ENCODE measurements around the gene ANKEF1.

ANKEF1 gene

DNA sequence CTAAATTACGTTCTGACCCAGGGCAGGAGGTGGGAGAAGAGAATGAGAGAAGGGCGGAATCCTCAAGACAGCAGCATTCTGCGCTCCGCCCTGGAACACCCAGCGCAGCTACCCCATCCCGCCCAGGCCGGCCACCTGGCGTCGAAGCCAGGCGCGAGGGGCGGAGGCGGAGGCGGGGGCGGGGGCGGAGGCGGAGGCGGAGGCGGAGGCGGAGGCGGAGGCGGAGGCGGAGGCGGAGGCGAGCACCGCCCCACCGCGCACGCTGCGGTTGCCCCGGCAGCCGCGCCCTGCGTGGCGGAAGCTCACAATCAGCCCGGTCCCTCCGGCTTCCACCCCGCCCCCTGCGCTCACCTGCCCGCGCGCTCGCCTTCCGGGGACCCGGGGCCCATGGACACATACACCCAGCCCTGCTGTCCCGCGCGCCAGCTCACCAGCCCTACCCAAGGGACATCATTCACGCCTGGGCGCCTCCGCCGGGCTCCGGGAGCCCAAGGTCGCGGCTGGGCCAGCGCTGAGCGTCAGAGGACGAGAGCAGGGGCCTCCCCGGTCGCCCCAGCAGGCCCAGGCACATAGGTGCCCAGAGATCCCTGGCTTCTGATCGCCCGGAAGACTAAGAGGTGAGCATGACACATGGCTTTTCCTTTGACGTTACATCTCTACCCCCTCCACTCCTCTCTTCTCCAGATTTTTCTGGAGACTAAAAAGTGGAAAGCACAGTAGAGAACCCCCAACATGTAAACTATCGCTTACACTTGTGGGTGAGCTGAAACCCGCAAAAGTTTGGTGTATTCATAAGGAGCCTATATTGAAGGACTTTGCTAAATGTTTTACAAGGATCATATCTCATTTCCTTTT, at the start of gene ANKEF1:
ANKEF1 (plus strand) TSS at position 271 of the 855 bp plus-strand sequence. CDS start 3,315 bp downstream, outside the sequence.
- peak; percentile 90 for TF ChIP-seq EGR1 (IDR thresholded peaks at IDR 0.05)
- TF ChIP-seq CEBPB (IDR thresholded peaks at IDR 0.05) = no peak
- TF ChIP-seq CREB1 (IDR thresholded peaks at IDR 0.05; ENCODE audit: low read depth) = no peak
- TF ChIP-seq EP300 (IDR thresholded peaks at IDR 0.05; ENCODE audit: borderline replicate concordance) = no peak
- 0 out of 2 replicates have a peak, but pooled peaks have one; percentile 24 for TF ChIP-seq YY1 (IDR thresholded peaks at IDR 0.05; ENCODE audit: low read depth)
- TF ChIP-seq, protein P1, sequence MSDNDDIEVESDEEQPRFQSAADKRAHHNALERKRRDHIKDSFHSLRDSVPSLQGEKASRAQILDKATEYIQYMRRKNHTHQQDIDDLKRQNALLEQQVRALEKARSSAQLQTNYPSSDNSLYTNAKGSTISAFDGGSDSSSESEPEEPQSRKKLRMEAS (IDR thresholded peaks at IDR 0.05) = peak; percentile 92
- TF ChIP-seq ZBTB7A (IDR thresholded peaks at IDR 0.05; ENCODE audit: low read depth) = no peak
- TF ChIP-seq, protein P2, sequence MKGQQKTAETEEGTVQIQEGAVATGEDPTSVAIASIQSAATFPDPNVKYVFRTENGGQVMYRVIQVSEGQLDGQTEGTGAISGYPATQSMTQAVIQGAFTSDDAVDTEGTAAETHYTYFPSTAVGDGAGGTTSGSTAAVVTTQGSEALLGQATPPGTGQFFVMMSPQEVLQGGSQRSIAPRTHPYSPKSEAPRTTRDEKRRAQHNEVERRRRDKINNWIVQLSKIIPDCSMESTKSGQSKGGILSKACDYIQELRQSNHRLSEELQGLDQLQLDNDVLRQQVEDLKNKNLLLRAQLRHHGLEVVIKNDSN (IDR thresholded peaks at IDR 0.05) = no peak
- peak; percentile 51 for TF ChIP-seq TAF1 (IDR thresholded peaks at IDR 0.05; ENCODE audit: low read depth)
- TF ChIP-seq NFIC (IDR thresholded peaks at IDR 0.05) = no peak
- TF ChIP-seq, protein P3, sequence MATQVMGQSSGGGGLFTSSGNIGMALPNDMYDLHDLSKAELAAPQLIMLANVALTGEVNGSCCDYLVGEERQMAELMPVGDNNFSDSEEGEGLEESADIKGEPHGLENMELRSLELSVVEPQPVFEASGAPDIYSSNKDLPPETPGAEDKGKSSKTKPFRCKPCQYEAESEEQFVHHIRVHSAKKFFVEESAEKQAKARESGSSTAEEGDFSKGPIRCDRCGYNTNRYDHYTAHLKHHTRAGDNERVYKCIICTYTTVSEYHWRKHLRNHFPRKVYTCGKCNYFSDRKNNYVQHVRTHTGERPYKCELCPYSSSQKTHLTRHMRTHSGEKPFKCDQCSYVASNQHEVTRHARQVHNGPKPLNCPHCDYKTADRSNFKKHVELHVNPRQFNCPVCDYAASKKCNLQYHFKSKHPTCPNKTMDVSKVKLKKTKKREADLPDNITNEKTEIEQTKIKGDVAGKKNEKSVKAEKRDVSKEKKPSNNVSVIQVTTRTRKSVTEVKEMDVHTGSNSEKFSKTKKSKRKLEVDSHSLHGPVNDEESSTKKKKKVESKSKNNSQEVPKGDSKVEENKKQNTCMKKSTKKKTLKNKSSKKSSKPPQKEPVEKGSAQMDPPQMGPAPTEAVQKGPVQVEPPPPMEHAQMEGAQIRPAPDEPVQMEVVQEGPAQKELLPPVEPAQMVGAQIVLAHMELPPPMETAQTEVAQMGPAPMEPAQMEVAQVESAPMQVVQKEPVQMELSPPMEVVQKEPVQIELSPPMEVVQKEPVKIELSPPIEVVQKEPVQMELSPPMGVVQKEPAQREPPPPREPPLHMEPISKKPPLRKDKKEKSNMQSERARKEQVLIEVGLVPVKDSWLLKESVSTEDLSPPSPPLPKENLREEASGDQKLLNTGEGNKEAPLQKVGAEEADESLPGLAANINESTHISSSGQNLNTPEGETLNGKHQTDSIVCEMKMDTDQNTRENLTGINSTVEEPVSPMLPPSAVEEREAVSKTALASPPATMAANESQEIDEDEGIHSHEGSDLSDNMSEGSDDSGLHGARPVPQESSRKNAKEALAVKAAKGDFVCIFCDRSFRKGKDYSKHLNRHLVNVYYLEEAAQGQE (IDR thresholded peaks at IDR 0.05; ENCODE audit: low read depth) = no peak
- no peak for TF ChIP-seq RAD21 (IDR thresholded peaks at IDR 0.05; ENCODE audit: low read depth)
- no peak for TF ChIP-seq FOXM1 (IDR thresholded peaks at IDR 0.05; ENCODE audit: borderline replicate concordance, low read depth)
- no peak for TF ChIP-seq TCF12 (IDR thresholded peaks at IDR 0.05; ENCODE audit: low read depth)
- peak; percentile 12; the same call in 1 of the 2 replicates for TF ChIP-seq TEAD4 (IDR thresholded peaks at IDR 0.05)

DNA sequence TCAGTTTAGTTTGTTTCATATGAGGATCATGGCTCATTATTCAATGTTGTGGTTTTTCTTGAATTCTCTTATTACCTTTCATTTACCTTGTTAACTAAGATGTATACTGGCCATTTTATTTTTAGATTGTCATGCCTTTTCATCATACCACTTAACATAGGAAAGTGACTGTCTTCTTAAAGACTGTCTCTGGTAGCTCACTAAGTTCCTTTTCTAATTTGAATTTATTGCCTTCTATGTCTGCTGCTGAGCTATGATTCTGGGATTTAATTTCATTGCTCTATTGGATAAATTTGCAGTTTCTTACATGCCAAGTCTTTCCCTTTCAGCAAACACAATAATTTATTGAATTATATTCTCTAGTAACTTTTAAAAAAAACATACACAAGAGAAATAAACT, 49.5 kb upstream of the ANKEF1 start:
- TF ChIP-seq CEBPB (IDR thresholded peaks at IDR 0.05) = no peak
- no peak for TF ChIP-seq CREB1 (IDR thresholded peaks at IDR 0.05; ENCODE audit: low read depth)
- TF ChIP-seq TCF12 (IDR thresholded peaks at IDR 0.05; ENCODE audit: low read depth) = no peak
- TF ChIP-seq, protein P3 (IDR thresholded peaks at IDR 0.05; ENCODE audit: low read depth) = no peak
- TF ChIP-seq TEAD4 (IDR thresholded peaks at IDR 0.05) = no peak
- TF ChIP-seq EP300 (IDR thresholded peaks at IDR 0.05; ENCODE audit: borderline replicate concordance) = no peak

DNA sequence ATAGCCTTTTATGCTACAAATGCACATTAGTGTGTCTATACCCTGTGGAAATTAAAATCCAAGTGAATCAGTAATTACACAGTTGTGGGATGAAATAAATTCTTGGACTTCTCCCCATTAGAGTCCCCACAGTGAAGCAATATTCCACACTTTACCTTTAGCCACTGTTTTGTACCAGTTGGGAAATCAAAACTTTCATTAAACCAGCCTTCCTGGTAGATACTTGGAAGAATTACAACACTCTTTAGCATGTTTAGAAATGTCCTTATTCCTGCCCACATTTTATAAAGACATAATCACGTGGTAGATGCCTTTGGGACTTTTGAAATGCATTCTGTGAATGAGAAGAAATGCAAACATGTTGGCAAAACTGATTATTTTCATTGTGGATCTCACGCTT, 49.0 kb upstream of the ANKEF1 start:
- TF ChIP-seq TCF12 (IDR thresholded peaks at IDR 0.05; ENCODE audit: low read depth) = no peak
- TF ChIP-seq, protein P2 (IDR thresholded peaks at IDR 0.05) = no peak

DNA sequence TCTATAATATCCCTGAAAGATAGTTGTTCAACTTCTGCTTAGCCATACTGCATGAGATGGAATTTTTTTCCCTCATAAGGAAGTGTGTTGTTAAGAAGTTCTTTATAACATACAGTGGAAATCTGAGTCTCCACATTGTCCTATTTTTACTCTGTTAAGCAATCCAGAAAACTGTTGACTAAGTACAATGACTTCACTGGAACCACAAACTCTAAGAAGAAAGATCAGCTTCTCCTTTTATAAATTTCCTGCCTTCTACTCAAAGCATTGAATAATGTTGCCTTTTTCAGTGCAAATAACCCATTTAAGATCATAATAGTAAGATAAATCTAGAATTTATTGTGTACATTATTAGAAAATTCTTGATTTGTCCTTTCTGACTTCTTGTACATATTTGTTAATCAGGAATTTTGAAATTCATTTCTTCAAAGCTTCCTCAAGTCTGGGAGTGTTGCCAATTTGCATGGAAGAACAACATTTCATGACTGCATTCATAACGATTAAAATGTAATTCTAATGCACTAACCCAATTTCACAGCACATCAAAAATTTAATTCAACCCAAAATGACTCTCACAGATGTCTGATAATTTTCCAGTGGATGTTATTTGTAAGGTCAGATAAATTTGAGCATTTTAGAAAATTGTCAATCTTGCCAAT, 45.6 kb upstream of the ANKEF1 start:
- TF ChIP-seq, protein P3 (IDR thresholded peaks at IDR 0.05; ENCODE audit: low read depth) = no peak
- TF ChIP-seq, protein P1 (IDR thresholded peaks at IDR 0.05) = no peak
- TF ChIP-seq YY1 (IDR thresholded peaks at IDR 0.05; ENCODE audit: low read depth) (no peak), TCF12 (IDR thresholded peaks at IDR 0.05; ENCODE audit: low read depth) (no peak), EP300 (IDR thresholded peaks at IDR 0.05; ENCODE audit: borderline replicate concordance) (no peak), EGR1 (IDR thresholded peaks at IDR 0.05) (no peak), NFIC (IDR thresholded peaks at IDR 0.05) (no peak), ZBTB7A (IDR thresholded peaks at IDR 0.05; ENCODE audit: low read depth) (no peak), TAF1 (IDR thresholded peaks at IDR 0.05; ENCODE audit: low read depth) (no peak)
